Osteoblast (primary cell): Measurements from ENCODE around the gene TCF21. TPM values are rescaled to one million over a fixed set of nuclear protein-coding genes. Genes with fewer than 3 reads are reported as not detected.

ENCODE experiments used
- DNase-seq: peaks from one replicate; pipeline ENCODE4 v3.0.0; 2011; ENCODE audit warnings: low spot score, mixed read lengths; ENCODE audit not compliant: insufficient read length; ENCODE audit errors: missing footprints
- H2AFZ ChIP-seq: 2 replicates; pipeline ENCODE4 v1.6.0; 2011; ENCODE audit warnings: mild to moderate bottlenecking, low read length
- H3K27ac ChIP-seq: 2 replicates; pipeline ENCODE4 v1.5.1; 2011; ENCODE audit warnings: mild to moderate bottlenecking, low read depth, low read length, moderate library complexity
- H3K27me3 ChIP-seq: 2 replicates; pipeline ENCODE4 v1.6.0; 2012; ENCODE audit warnings: mild to moderate bottlenecking, control low read depth, inconsistent platforms, low read length, moderate library complexity; ENCODE audit not compliant: insufficient read depth
- H3K36me3 ChIP-seq: 2 replicates; pipeline ENCODE4 v1.5.1; 2011; ENCODE audit warnings: mild to moderate bottlenecking, low read length, control low read depth, moderate library complexity; ENCODE audit not compliant: insufficient read depth
- H3K4me1 ChIP-seq: 2 replicates; pipeline ENCODE4 v1.5.1; 2011; ENCODE audit warnings: mild to moderate bottlenecking, low read length, control low read depth, moderate library complexity; ENCODE audit not compliant: insufficient read depth
- H3K4me2 ChIP-seq: 2 replicates; pipeline ENCODE4 v1.6.0; 2011; ENCODE audit warnings: mild to moderate bottlenecking, low read length; ENCODE audit not compliant: insufficient read depth
- H3K4me3 ChIP-seq: fragments of 200-600 bp; sonication (generic); 3 replicates; pipeline ENCODE4 v1.5.1; 2012; ENCODE audit warnings: mild to moderate bottlenecking, low read length, inconsistent platforms; ENCODE audit not compliant: insufficient read depth
- H3K79me2 ChIP-seq: 2 replicates; pipeline ENCODE4 v1.6.0; 2012; ENCODE audit warnings: mild to moderate bottlenecking, low read length, control low read depth, inconsistent platforms; ENCODE audit not compliant: insufficient read depth
- H3K9me3 ChIP-seq: 2 replicates; pipeline ENCODE4 v1.5.1; 2011; ENCODE audit warnings: low read depth, low read length, control low read depth
- H4K20me1 ChIP-seq: 2 replicates; pipeline ENCODE4 v1.6.0; 2012; ENCODE audit warnings: mild to moderate bottlenecking, low read length, control low read depth; ENCODE audit not compliant: insufficient read depth
- CTCF ChIP-seq: IDR thresholded peaks from 2 replicates; pipeline ENCODE4 v1.5.1; 2011; ENCODE audit warnings: mild to moderate bottlenecking, low read depth, low read length, moderate library complexity; ENCODE audit errors: extremely low read depth
- total RNA-seq: library from RNA; depleted of rRNA; stranded (reverse); fragments of >200 nt; gene quantifications from 2 replicates; pipeline ENCODE4 v1.2.3, GENCODE V29; 2012

Gene TCF21
- total RNA-seq, 1 donor = not detected

GRCh38 chr6:133854041-133854363, 34.9 kb upstream of the TCF21 start:
- H3K9me3 ChIP-seq = no peaks in the 10 kb centered on the region
- TF ChIP-seq CTCF = no peak
- no peak for DNase-seq
- H3K4me3 ChIP-seq = no peak overlapping the region
- H3K4me1 ChIP-seq = peaks cover 7% of the 10 kb centered on the region
- H3K27me3 ChIP-seq = peaks cover 71% of the 10 kb centered on the region
- no peaks in the 10 kb centered on the region for H3K79me2 ChIP-seq
- H3K4me2 ChIP-seq = peak overlapping the region; percentile 62
- no peaks in the 10 kb centered on the region for H4K20me1 ChIP-seq
- H3K27ac ChIP-seq = no peak overlapping the region
- H3K36me3 ChIP-seq = no peaks in the 10 kb centered on the region
- H2AFZ ChIP-seq = no peak overlapping the region

- H3K4me3 ChIP-seq = peak overlapping the region; percentile 49
Observed at GRCh38 chr6:133854364-133855275, 34.3 kb upstream of the TCF21 start.

GRCh38 chr6:133855276-133855990, 33.5 kb upstream of the TCF21 start:
- no peak for TF ChIP-seq CTCF
- H3K36me3 ChIP-seq = no peaks in the 10 kb centered on the region
- H3K9me3 ChIP-seq = no peaks in the 10 kb centered on the region
- peak; percentile 30 for DNase-seq
- no peak overlapping the region for H2AFZ ChIP-seq
- peak overlapping the region; percentile 62 for H3K4me2 ChIP-seq
- H3K79me2 ChIP-seq = no peaks in the 10 kb centered on the region
- H3K4me3 ChIP-seq = no peak overlapping the region
- H3K27ac ChIP-seq = no peak overlapping the region
- H4K20me1 ChIP-seq = no peaks in the 10 kb centered on the region
- peaks cover 7% of the 10 kb centered on the region for H3K4me1 ChIP-seq
- H3K27me3 ChIP-seq = peaks cover 68% of the 10 kb centered on the region

More at GRCh38 chr6:133854364-133855275, 34.3 kb upstream of the TCF21 start:
- Histone ChIP-seq H3K4me1 (peaks cover 7% of the 10 kb centered on the region), H3K36me3 (no peaks in the 10 kb centered on the region), H3K79me2 (no peaks in the 10 kb centered on the region), H2AFZ (peak overlapping the region; percentile 38), H4K20me1 (no peaks in the 10 kb centered on the region), H3K9me3 (no peaks in the 10 kb centered on the region), H3K27ac (no peak overlapping the region), H3K27me3 (peaks cover 71% of the 10 kb centered on the region), H3K4me2 (peak overlapping the region; percentile 62)
- no peak for TF ChIP-seq CTCF
- peak; percentile 79 for DNase-seq

GRCh38 chr6:133855991-133856370, 32.9 kb upstream of the TCF21 start:
- Histone ChIP-seq H3K79me2 (no peaks in the 10 kb centered on the region), H3K9me3 (no peaks in the 10 kb centered on the region), H2AFZ (no peak overlapping the region), H3K4me2 (no peak overlapping the region), H4K20me1 (no peaks in the 10 kb centered on the region), H3K36me3 (no peaks in the 10 kb centered on the region), H3K27me3 (peaks cover 65% of the 10 kb centered on the region), H3K4me1 (peaks cover 7% of the 10 kb centered on the region), H3K4me3 (no peak overlapping the region), H3K27ac (no peak overlapping the region)
- DNase-seq = no peak
- TF ChIP-seq CTCF = no peak
